Pulmonary artery endothelial cell (primary cell): Measurements from ENCODE around the gene DAAM1. TPM values are rescaled to one million over a fixed set of nuclear protein-coding genes. Genes with fewer than 3 reads are reported as not detected.

Experiments used
- DNase-seq: peaks from one replicate; pipeline ENCODE4 v3.0.0-alpha.2; 2011; ENCODE audit warnings: low read depth, low spot score
- total RNA-seq: library from RNA; depleted of rRNA; stranded (reverse); fragments of >200 nt; gene quantifications from 2 replicates; pipeline ENCODE4 v1.2.3, GENCODE V29; 2014

DAAM1 gene
- total RNA-seq, 1 donor from 2014 or later, result 42.7 TPM

- DNase-seq, result no peak
These were observed 95.6 kb downstream of the DAAM1 start for GRCh38 chr14:59284059-59284458.

- DNase-seq, result no peak
These were observed 103.6 kb downstream of the DAAM1 start for GRCh38 chr14:59292028-59292427.

- no peak for DNase-seq
These were observed 104.6 kb downstream of the DAAM1 start for GRCh38 chr14:59292921-59293534.

- DNase-seq, result no peak
These were observed 105.6 kb downstream of the DAAM1 start for GRCh38 chr14:59293935-59294661.

GRCh38 chr14:59294662-59294992 is 106.2 kb downstream of the DAAM1 start:
- no peak for DNase-seq

GRCh38 chr14:59295951-59296350 is 107.5 kb downstream of the DAAM1 start:
- no peak for DNase-seq

- DNase-seq, result no peak
These were observed 108.0 kb downstream of the DAAM1 start for GRCh38 chr14:59296508-59296907.

GRCh38 chr14:59297071-59297776 is 108.8 kb downstream of the DAAM1 start:
- DNase-seq, result no peak

- no peak for DNase-seq
These were observed 111.3 kb downstream of the DAAM1 start for GRCh38 chr14:59299731-59300130.

GRCh38 chr14:59301354-59301753 is 112.9 kb downstream of the DAAM1 start:
- DNase-seq, result no peak

- no peak for DNase-seq
These were observed 113.8 kb downstream of the DAAM1 start for GRCh38 chr14:59302313-59302712.

- DNase-seq, result no peak
These were observed 114.7 kb downstream of the DAAM1 start for GRCh38 chr14:59303216-59303615.

GRCh38 chr14:59305231-59305630 is 116.8 kb downstream of the DAAM1 start:
- DNase-seq, result no peak

- no peak for DNase-seq
These were observed 117.5 kb downstream of the DAAM1 start for GRCh38 chr14:59305836-59306555.

GRCh38 chr14:59306775-59307174 is 118.3 kb downstream of the DAAM1 start:
- peak; percentile 71 for DNase-seq

- DNase-seq, result no peak
These were observed 119.6 kb downstream of the DAAM1 start for GRCh38 chr14:59308086-59308485.

- DNase-seq, result no peak
These were observed 120.2 kb downstream of the DAAM1 start for GRCh38 chr14:59308673-59309072.

- DNase-seq, result no peak
These were observed 120.9 kb downstream of the DAAM1 start for GRCh38 chr14:59309291-59309900.

- no peak for DNase-seq
These were observed 122.2 kb downstream of the DAAM1 start for GRCh38 chr14:59310633-59311032.

GRCh38 chr14:59311723-59312122 is 123.3 kb downstream of the DAAM1 start:
- DNase-seq, result no peak

GRCh38 chr14:59313144-59313651 is 124.7 kb downstream of the DAAM1 start:
- DNase-seq, result no peak
